HCT116 (cell line): ENCODE data around the gene ATP4A. TPM values are rescaled to one million over a fixed set of nuclear protein-coding genes. Genes with fewer than 3 reads are reported as not detected.

ENCODE experiments used
- ATAC-seq: fragments of 200-7000 bp; cut with Tn5 transposase; 2 replicates; pipeline ENCODE4 v1.9.1; 2020; ENCODE audit warnings: mild to moderate bottlenecking, moderate library complexity
- BruUV-seq: library from RNA; stranded (reverse); fragments of 400-500 nt; replicated peaks from 2 replicates; lab custom pipeline; 2021; lab: Mats Ljungman, UMichigan
- CTCF ChIA-PET: fragments of 300-600 bp; sonication (Branson Sonifier 250); formaldehyde crosslinking; loops from one replicate; lab custom pipeline; 2021; ENCODE audit warnings: antibody characterized with exemption; lab: Charles Lee
- POLR2A ChIA-PET: fragments of 300-600, 350-600 bp; sonication (Branson Sonifier 250); formaldehyde crosslinking; loops from one replicate; lab custom pipeline; 2021; ENCODE audit warnings: antibody characterized with exemption; lab: Charles Lee
- RAD21 ChIA-PET, 2 experiments: fragments of 300-600 bp; sonication (Branson Sonifier 250); formaldehyde crosslinking; loops; one replicate each; lab custom pipeline; 2023; ENCODE audit warnings: low total read pairs in 2 of 2; ENCODE audit not compliant: uncharacterized antibody in 2 of 2, unreplicated experiment in 2 of 2, low non-redundant PET in 1 of 2; lab: Charles Lee
- DNase-seq: peaks from one replicate; pipeline ENCODE4 v3.0.0-alpha.2; 2010; ENCODE audit warnings: low read depth, low spot score
- H2AFZ ChIP-seq: fragments of 200-600 bp; shearing (Covaris generic), sonication (generic); 2 replicates; pipeline ENCODE4 v1.6.1; 2017; ENCODE audit warnings: low read depth, mixed run types, mixed read lengths, antibody characterized with exemption, low read length; ENCODE audit not compliant: poor library complexity, severe bottlenecking
- H3K27ac ChIP-seq: 2 replicates; pipeline ENCODE4 v1.5.1; 2012; ENCODE audit warnings: low read depth, low read length
- H3K27me3 ChIP-seq: fragments of 200-600 bp; sonication (generic); 2 replicates; pipeline ENCODE4 v1.6.1; 2016; ENCODE audit warnings: mixed run types, low read length, mixed read lengths; ENCODE audit not compliant: insufficient read depth
- H3K36me3 ChIP-seq, 2 experiments: fragments of 200-500 bp in 1 of 2; fragments of 200-600 bp in 1 of 2; sonication (Bioruptor generic) in 1 of 2; sonication (generic) in 1 of 2; 2 replicates each; pipeline versions ENCODE4 v1.5.1 to v1.6.1; 2014 to 2016; ENCODE audit warnings: low read length in 2 of 2, inconsistent platforms in 1 of 2, mixed read lengths in 1 of 2, mixed run types in 1 of 2; ENCODE audit not compliant: insufficient read depth in 2 of 2, control insufficient read depth in 1 of 2
- H3K4me1 ChIP-seq, 2 experiments: fragments of 200-600 bp in 1 of 2; sonication (generic) in 1 of 2; 2 replicates each; pipeline versions ENCODE4 v1.5.1 to v1.6.1; 2012 to 2017; ENCODE audit warnings: low read length in 2 of 2, inconsistent platforms in 1 of 2, mild to moderate bottlenecking in 1 of 2, mixed read lengths in 1 of 2, mixed run types in 1 of 2, moderate library complexity in 1 of 2; ENCODE audit not compliant: insufficient read depth in 2 of 2, control insufficient read depth in 1 of 2
- H3K4me2 ChIP-seq: fragments of 200-600 bp; sonication (generic); 2 replicates; pipeline ENCODE4 v1.6.1; 2017; ENCODE audit warnings: mixed run types, low read length, mixed read lengths
- H3K4me3 ChIP-seq, 2 experiments: fragments of 200-600 bp in 1 of 2; sonication (generic) in 1 of 2; replicated peaks in 1 of 2; 2 replicates each; pipeline ENCODE4 v1.5.1; 2011 to 2016; ENCODE audit warnings: low read length in 2 of 2, control low read depth in 1 of 2, low read depth in 1 of 2, mild to moderate bottlenecking in 1 of 2, mixed read lengths in 1 of 2, mixed run types in 1 of 2
- H3K79me2 ChIP-seq: fragments of 200-600 bp; sonication (generic); 2 replicates; pipeline ENCODE4 v1.6.1; 2017; ENCODE audit warnings: mild to moderate bottlenecking, mixed run types, low read length, moderate library complexity, mixed read lengths; ENCODE audit not compliant: insufficient read depth
- H3K9ac ChIP-seq: fragments of 200-600 bp; sonication (generic); 2 replicates; pipeline ENCODE4 v1.6.1; 2016; ENCODE audit warnings: low read length, mixed read lengths
- H3K9me2 ChIP-seq: fragments of 200-600 bp; sonication (generic), shearing (Covaris generic); 2 replicates; pipeline ENCODE4 v1.6.1; 2017; ENCODE audit warnings: mixed run types, mild to moderate bottlenecking, moderate library complexity; ENCODE audit not compliant: insufficient read depth
- H3K9me3 ChIP-seq, 2 experiments: fragments of 200-500 bp in 1 of 2; fragments of 200-600 bp in 1 of 2; sonication (Bioruptor generic) in 1 of 2; sonication (generic) in 1 of 2; 2 replicates each; pipeline ENCODE4 v1.6.1; 2014 to 2017; ENCODE audit warnings: low read length in 2 of 2, mixed read lengths in 2 of 2, inconsistent platforms in 1 of 2, low read depth in 1 of 2, mild to moderate bottlenecking in 1 of 2, mixed run types in 1 of 2, moderate library complexity in 1 of 2; ENCODE audit not compliant: control insufficient read depth in 1 of 2, insufficient read depth in 1 of 2
- H4K20me1 ChIP-seq: fragments of 200-600 bp; sonication (generic), shearing (Covaris generic); 2 replicates; pipeline ENCODE4 v1.6.1; 2017; ENCODE audit warnings: mixed run types, mild to moderate bottlenecking, moderate library complexity; ENCODE audit not compliant: insufficient read depth
- CBX3 ChIP-seq: IDR thresholded peaks from 2 replicates; pipeline ENCODE4 v1.6.1; 2012; ENCODE audit warnings: low read depth
- CEBPB ChIP-seq: IDR thresholded peaks from 2 replicates; pipeline ENCODE4 v1.6.1; 2012; ENCODE audit warnings: low read depth
- EGR1 ChIP-seq: IDR thresholded peaks from 2 replicates; pipeline ENCODE4 v1.6.1; 2012; ENCODE audit warnings: low read depth
- ELF1 ChIP-seq: IDR thresholded peaks from 2 replicates; pipeline ENCODE4 v1.6.1; 2012; ENCODE audit warnings: low read depth, borderline replicate concordance
- EZH2phosphoT487 ChIP-seq: fragments of 200-600 bp; IDR thresholded peaks from 2 replicates; pipeline ENCODE4 v1.6.1; 2018; ENCODE audit warnings: antibody characterized with exemption, borderline replicate concordance
- FOSL1 ChIP-seq: IDR thresholded peaks from 2 replicates; pipeline ENCODE4 v1.6.1; 2012; ENCODE audit warnings: low read depth
- JUND ChIP-seq: IDR thresholded peaks from 2 replicates; pipeline ENCODE4 v1.6.1; 2012
- POLR2A ChIP-seq: IDR thresholded peaks from 2 replicates; pipeline ENCODE4 v1.7.0; 2011; ENCODE audit warnings: borderline replicate concordance; ENCODE audit not compliant: insufficient read depth, insufficient read length; ENCODE audit errors: extremely low read depth
- RAD21 ChIP-seq: IDR thresholded peaks from 2 replicates; pipeline ENCODE4 v1.6.1; 2012; ENCODE audit warnings: low read depth, mild to moderate bottlenecking
- SP1 ChIP-seq: IDR thresholded peaks from 2 replicates; pipeline ENCODE4 v1.6.1; 2012; ENCODE audit warnings: low read depth
- SRF ChIP-seq: IDR thresholded peaks from 2 replicates; pipeline ENCODE4 v1.6.1; 2012; ENCODE audit warnings: low read depth
- TCF7L2 ChIP-seq: IDR thresholded peaks from 2 replicates; pipeline ENCODE4 v1.7.0; 2011; ENCODE audit warnings: borderline replicate concordance, inconsistent platforms; ENCODE audit not compliant: insufficient read depth, insufficient read length; ENCODE audit errors: extremely low read depth
- YY1 ChIP-seq: IDR thresholded peaks from 2 replicates; pipeline ENCODE4 v1.6.1; 2011; ENCODE audit warnings: low read length, low read depth, moderate library complexity, mild to moderate bottlenecking; ENCODE audit not compliant: insufficient replicate concordance; ENCODE audit errors: extremely low read depth
- ZBTB33 ChIP-seq: IDR thresholded peaks from 2 replicates; pipeline ENCODE4 v1.6.1; 2011; ENCODE audit warnings: mild to moderate bottlenecking, low read length, moderate library complexity; ENCODE audit not compliant: insufficient replicate concordance; ENCODE audit errors: extremely low read depth
- ZFX ChIP-seq: fragments of 450-650 bp; IDR thresholded peaks from 2 replicates; pipeline ENCODE4 v1.6.1; 2017
- ZNF274 ChIP-seq: fragments of 200-500 bp; sonication (Bioruptor generic); IDR thresholded peaks from 2 replicates; pipeline ENCODE4 v1.6.1; 2014; ENCODE audit warnings: mild to moderate bottlenecking, low read depth, low read length, inconsistent platforms
- intact Hi-C: fragments of 100-400 bp; cut with micrococcal nuclease; formaldehyde crosslinking; loops from 2 replicates; pipeline ENCODE4 v1.10.0; 2022
- total RNA-seq: library from RNA; stranded (reverse); gene quantifications from one replicate; pipeline ENCODE4 v1.2.1, GENCODE V29; 2021; ENCODE audit not compliant: unreplicated experiment
- TF ChIP-seq, protein P1 (sequence below): IDR thresholded peaks from 2 replicates; pipeline ENCODE4 v1.6.1; 2012
- TF ChIP-seq, protein P2 (sequence below): IDR thresholded peaks from 2 replicates; pipeline ENCODE4 v1.6.1; 2012; ENCODE audit warnings: low read depth
- TF ChIP-seq, protein P3 (sequence below), 3 experiments: fragments of 200-600 bp in 1 of 3; sonication (generic) in 1 of 3; IDR thresholded peaks in 2 of 3; conservative IDR thresholded peaks in 1 of 3; 2 replicates each; pipeline ENCODE4 v1.5.1; 2012 to 2017; ENCODE audit warnings: low read depth in 2 of 3, low read length in 2 of 3, antibody characterized with exemption in 1 of 3, borderline replicate concordance in 1 of 3, control low read depth in 1 of 3, mild to moderate bottlenecking in 1 of 3, mixed read lengths in 1 of 3, mixed run types in 1 of 3, moderate library complexity in 1 of 3; ENCODE audit not compliant: insufficient read depth in 1 of 3

The ATP4A gene
- total RNA-seq, 1 experiment from 2014 or later = 0.27 TPM

DNA sequence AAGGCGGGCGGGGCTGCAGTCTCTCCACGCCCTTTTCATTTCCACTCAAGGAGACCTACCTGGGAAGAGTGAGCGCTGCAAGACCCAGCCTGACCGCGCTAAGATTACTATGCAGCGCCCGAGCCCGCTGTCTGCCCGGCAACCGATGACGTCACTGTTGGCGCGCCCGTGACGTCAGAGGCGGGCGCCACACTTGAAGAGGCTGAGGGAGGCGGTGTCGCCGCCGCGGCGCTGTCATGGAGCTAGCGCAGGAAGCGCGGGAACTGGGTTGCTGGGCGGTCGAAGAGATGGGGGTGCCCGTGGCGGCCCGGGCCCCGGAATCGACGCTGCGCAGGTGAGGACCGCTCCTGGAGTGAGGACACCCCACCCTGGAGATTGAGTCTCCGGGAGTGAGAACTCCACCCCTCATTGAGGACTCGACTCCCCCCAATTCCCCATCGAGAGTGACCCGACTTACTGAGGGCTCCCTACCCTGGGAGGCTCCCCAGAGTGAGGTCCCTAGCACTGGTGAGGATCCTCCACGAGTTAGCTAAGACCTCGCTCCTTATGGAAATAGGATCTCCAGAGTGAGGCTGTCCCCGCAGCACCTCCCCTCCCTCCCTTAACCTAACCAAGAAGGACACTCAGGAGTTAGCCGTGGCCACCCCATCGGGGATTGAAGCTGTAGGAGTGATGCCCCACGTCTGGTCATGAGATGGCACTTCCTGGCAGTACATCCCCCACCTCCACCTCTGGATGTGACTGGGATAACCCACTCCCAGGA lies 49.3 kb upstream of the ATP4A start, which contains the start of gene HAUS5:
Gene HAUS5 (plus strand): TSS at position 177 of the 763 bp plus-strand sequence. CDS start 60 bp downstream, at position 237.
- Histone ChIP-seq H4K20me1 (no peaks in the 10 kb centered on the region), H3K4me1 (peaks cover 10 to 18% of the 10 kb centered on the region in 2 experiments), H2AFZ (no peak within 1 kb of the TSS), H3K4me2 (peak within 1 kb of the TSS; percentile 99), H3K9ac (peak within 1 kb of the TSS; percentile 98), H3K79me2 (peaks cover 5% of the 10 kb centered on the region; the same call in 1 of the 2 replicates), H3K36me3 (no peaks in the 10 kb centered on the region; a peak in 2 of 4 replicates), H3K9me3 (no peaks in the 10 kb centered on the region), H3K27me3 (no peaks in the 10 kb centered on the region), H3K4me3 (peak within 1 kb of the TSS; percentile 93 to 97), H3K27ac (peak within 1 kb of the TSS; percentile 49), H3K9me2 (no peaks in the 10 kb centered on the region)
- CTCF ChIA-PET = interaction anchor here (1.4 kb wide), 1 partner anchor 11 kb away, joined by 3 read pairs; no protein-coding TSS in a partner anchor
- RAD21 ChIA-PET = interaction anchor here in 1 of 2 experiments (0.6 kb wide), 1 partner anchor 9 kb away, joined by 3 read pairs; no protein-coding TSS in a partner anchor
- DNase-seq (peak; percentile 92), ATAC-seq (peak; percentile 98)
- POLR2A ChIA-PET = interaction anchor here (0.7 to 1.4 kb wide), 4 partner anchors 14 to 32 kb away, joined by 3 to 4 read pairs (median 3); no protein-coding TSS in a partner anchor
- intact Hi-C loops = no loop called here
- TSS peak; percentile 72 for BruUV-seq
- TF ChIP-seq ZNF274 = no peak
- TF ChIP-seq SP1 = peak; percentile 70
- no peak for TF ChIP-seq EZH2phosphoT487
- no peak for TF ChIP-seq CEBPB
- no peak for TF ChIP-seq ELF1
- TF ChIP-seq JUND = no peak
- TF ChIP-seq, protein P1, sequence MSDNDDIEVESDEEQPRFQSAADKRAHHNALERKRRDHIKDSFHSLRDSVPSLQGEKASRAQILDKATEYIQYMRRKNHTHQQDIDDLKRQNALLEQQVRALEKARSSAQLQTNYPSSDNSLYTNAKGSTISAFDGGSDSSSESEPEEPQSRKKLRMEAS = peak; percentile 65
- TF ChIP-seq TCF7L2 = peak; percentile 53
- TF ChIP-seq EGR1 = no peak
- no peak for TF ChIP-seq CBX3
- no peak for TF ChIP-seq RAD21
- no peak for TF ChIP-seq ZBTB33
- TF ChIP-seq ZFX = no peak
- TF ChIP-seq FOSL1 = no peak
- TF ChIP-seq, protein P2, sequence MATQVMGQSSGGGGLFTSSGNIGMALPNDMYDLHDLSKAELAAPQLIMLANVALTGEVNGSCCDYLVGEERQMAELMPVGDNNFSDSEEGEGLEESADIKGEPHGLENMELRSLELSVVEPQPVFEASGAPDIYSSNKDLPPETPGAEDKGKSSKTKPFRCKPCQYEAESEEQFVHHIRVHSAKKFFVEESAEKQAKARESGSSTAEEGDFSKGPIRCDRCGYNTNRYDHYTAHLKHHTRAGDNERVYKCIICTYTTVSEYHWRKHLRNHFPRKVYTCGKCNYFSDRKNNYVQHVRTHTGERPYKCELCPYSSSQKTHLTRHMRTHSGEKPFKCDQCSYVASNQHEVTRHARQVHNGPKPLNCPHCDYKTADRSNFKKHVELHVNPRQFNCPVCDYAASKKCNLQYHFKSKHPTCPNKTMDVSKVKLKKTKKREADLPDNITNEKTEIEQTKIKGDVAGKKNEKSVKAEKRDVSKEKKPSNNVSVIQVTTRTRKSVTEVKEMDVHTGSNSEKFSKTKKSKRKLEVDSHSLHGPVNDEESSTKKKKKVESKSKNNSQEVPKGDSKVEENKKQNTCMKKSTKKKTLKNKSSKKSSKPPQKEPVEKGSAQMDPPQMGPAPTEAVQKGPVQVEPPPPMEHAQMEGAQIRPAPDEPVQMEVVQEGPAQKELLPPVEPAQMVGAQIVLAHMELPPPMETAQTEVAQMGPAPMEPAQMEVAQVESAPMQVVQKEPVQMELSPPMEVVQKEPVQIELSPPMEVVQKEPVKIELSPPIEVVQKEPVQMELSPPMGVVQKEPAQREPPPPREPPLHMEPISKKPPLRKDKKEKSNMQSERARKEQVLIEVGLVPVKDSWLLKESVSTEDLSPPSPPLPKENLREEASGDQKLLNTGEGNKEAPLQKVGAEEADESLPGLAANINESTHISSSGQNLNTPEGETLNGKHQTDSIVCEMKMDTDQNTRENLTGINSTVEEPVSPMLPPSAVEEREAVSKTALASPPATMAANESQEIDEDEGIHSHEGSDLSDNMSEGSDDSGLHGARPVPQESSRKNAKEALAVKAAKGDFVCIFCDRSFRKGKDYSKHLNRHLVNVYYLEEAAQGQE = no peak
- TF ChIP-seq, protein P3, sequence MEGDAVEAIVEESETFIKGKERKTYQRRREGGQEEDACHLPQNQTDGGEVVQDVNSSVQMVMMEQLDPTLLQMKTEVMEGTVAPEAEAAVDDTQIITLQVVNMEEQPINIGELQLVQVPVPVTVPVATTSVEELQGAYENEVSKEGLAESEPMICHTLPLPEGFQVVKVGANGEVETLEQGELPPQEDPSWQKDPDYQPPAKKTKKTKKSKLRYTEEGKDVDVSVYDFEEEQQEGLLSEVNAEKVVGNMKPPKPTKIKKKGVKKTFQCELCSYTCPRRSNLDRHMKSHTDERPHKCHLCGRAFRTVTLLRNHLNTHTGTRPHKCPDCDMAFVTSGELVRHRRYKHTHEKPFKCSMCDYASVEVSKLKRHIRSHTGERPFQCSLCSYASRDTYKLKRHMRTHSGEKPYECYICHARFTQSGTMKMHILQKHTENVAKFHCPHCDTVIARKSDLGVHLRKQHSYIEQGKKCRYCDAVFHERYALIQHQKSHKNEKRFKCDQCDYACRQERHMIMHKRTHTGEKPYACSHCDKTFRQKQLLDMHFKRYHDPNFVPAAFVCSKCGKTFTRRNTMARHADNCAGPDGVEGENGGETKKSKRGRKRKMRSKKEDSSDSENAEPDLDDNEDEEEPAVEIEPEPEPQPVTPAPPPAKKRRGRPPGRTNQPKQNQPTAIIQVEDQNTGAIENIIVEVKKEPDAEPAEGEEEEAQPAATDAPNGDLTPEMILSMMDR (IDR thresholded peaks at IDR 0.05 in 2 of 3, conservative IDR thresholded peaks at IDR 0.05 in 1 of 3; ENCODE audit: borderline replicate concordance in 1 of 3, insufficient read depth in 1 of 3, low read depth in 2 of 3, low read length in 2 of 3) = no peak
- TF ChIP-seq SRF = peak; percentile 96
- TF ChIP-seq YY1 = peak; percentile 73
- TF ChIP-seq POLR2A = no peak
